Esophagus squamous epithelium (tissue), 5 donors: ENCODE data around the gene FAT4. TPM values are rescaled to one million over a fixed set of nuclear protein-coding genes. Genes with fewer than 3 reads are reported as not detected.

Experiments used
- DNase-seq: peaks from one replicate; lab custom pipeline; 2025; lab: John Stamatoyannopoulos, UW
- H3K27ac ChIP-seq, 4 donors: fragments of 200-600 bp; sonication (generic); one replicate each; pipeline ENCODE4 v1.5.1; 2016 to 2019; ENCODE audit warnings: mild to moderate bottlenecking in 1 of 4
- H3K27me3 ChIP-seq, 4 donors: fragments of 200-600 bp; sonication (generic); 1 replicate in 3 of 4; 2 replicates in 1 of 4; pipeline versions ENCODE4 v1.5.1 to v1.6.0; 2017 to 2021; ENCODE audit warnings: antibody characterized with exemption in 1 of 4
- H3K36me3 ChIP-seq, 3 donors: fragments of 200-600 bp; sonication (generic); one replicate each; pipeline ENCODE4 v1.5.1; 2016 to 2019
- H3K4me1 ChIP-seq, 3 donors: fragments of 200-600 bp; sonication (generic); one replicate each; pipeline ENCODE4 v1.5.1; 2017 to 2019
- H3K4me3 ChIP-seq, 4 donors: fragments of 200-600 bp; sonication (generic); 1 replicate in 3 of 4; 2 replicates in 1 of 4; pipeline ENCODE4 v1.5.1; 2016 to 2019; ENCODE audit warnings: mild to moderate bottlenecking in 2 of 4, moderate library complexity in 1 of 4
- H3K9me3 ChIP-seq, 3 donors: fragments of 200-600 bp; sonication (generic); one replicate each; pipeline ENCODE4 v1.5.1; 2016 to 2019
- POLR2A ChIP-seq, 4 donors: fragments of 450-650 bp; IDR thresholded peaks; one replicate each; pipeline ENCODE4 v1.6.1; 2017; ENCODE audit warnings: antibody characterized with exemption in 4 of 4, mild to moderate bottlenecking in 4 of 4, moderate library complexity in 3 of 4
- whole genome bisulfite sequencing, 2 donors: methylation state at CpG; one replicate each; pipeline ENCODE4 v1.1.5; 2018; 5-methylcytosine and 5-hydroxymethylcytosine counted together
- intact Hi-C: fragments of 100-400 bp; cut with DNase I; formaldehyde crosslinking; loops from one replicate; pipeline ENCODE4 v1.15.0; 2022
- total RNA-seq, 4 donors: library from RNA; depleted of rRNA; stranded (reverse); fragments of >200 nt; gene quantifications; one replicate each; pipeline ENCODE4 v1.1.0, GENCODE V29; 2016
- TF ChIP-seq, protein P1 (sequence below), 6 experiments: fragments of 450-650 bp in 4 of 6; fragments of 200-600 bp in 2 of 6; sonication (generic) in 2 of 6; IDR thresholded peaks; one replicate each; pipeline ENCODE4 v1.5.1; 2016 to 2019; ENCODE audit warnings: antibody characterized with exemption in 6 of 6, mild to moderate bottlenecking in 4 of 6, moderate library complexity in 4 of 6
- donor health status: DM: yes; HTN: yes; CAD: no.

FAT4 gene
- total RNA-seq, 4 donors from 2014 or later = 0.61 to 18.5 (median 2.8) TPM

DNA sequence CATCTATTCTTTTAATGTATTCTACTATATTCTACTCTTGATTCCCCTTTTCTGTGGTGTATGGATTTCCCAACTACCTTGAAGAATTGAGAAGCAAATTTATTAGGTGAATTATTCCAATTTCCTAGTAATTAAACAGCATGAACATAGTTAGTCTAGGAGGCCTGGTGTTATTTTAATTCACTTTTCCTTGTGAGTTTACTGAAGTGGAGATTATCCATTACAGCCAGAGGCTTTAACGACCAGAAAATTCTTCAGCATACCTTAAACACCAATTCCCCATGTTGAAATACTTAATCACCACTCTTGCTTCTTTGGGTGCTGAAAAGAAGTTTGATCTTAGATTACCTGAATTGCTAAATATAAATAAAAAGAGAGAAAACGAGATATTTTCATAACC, 29.4 kb downstream of the FAT4 start:
- no peak overlapping the region for H3K4me3 ChIP-seq
- no peak for DNase-seq
- TF ChIP-seq POLR2A (IDR thresholded peaks at IDR 0.05) = no peak
- TF ChIP-seq, protein P1, sequence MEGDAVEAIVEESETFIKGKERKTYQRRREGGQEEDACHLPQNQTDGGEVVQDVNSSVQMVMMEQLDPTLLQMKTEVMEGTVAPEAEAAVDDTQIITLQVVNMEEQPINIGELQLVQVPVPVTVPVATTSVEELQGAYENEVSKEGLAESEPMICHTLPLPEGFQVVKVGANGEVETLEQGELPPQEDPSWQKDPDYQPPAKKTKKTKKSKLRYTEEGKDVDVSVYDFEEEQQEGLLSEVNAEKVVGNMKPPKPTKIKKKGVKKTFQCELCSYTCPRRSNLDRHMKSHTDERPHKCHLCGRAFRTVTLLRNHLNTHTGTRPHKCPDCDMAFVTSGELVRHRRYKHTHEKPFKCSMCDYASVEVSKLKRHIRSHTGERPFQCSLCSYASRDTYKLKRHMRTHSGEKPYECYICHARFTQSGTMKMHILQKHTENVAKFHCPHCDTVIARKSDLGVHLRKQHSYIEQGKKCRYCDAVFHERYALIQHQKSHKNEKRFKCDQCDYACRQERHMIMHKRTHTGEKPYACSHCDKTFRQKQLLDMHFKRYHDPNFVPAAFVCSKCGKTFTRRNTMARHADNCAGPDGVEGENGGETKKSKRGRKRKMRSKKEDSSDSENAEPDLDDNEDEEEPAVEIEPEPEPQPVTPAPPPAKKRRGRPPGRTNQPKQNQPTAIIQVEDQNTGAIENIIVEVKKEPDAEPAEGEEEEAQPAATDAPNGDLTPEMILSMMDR (IDR thresholded peaks at IDR 0.05) = no peak
- no peaks in the 10 kb centered on the region for H3K4me1 ChIP-seq
- no peaks in the 10 kb centered on the region for H3K9me3 ChIP-seq
- intact Hi-C loops = no loop called here
- WGBS, 2 donors = 58 to 59% methylated on average over 2 of the region's 2 CpGs
- no peaks in the 10 kb centered on the region for H3K27me3 ChIP-seq
- H3K36me3 ChIP-seq = no peaks in the 10 kb centered on the region
- no peak overlapping the region for H3K27ac ChIP-seq

DNA sequence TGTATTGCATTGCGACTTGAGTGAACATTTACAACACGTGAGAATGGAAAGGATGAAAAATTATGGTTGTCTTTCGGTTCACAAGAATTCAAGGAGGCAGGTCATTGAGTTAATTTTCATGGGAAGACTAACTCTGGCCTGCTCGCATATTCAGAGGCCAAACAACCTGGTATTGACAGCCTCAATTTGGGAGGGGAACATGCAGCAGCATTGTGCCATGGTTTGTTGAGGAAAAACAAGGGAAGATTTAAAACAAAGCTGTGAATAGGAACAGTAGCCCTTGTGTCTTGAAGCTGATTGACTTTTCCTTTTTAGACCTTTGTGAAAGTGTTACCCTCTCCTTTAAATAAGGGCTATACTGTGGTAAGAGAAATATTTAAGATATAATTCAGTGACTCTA, 31.9 kb downstream of the FAT4 start:
- H3K36me3 ChIP-seq = no peaks in the 10 kb centered on the region
- WGBS, 2 donors = 70 to 86% methylated on average over 4 of the region's 4 CpGs
- H3K4me1 ChIP-seq = no peaks in the 10 kb centered on the region
- H3K9me3 ChIP-seq = no peaks in the 10 kb centered on the region
- no peak overlapping the region for H3K27ac ChIP-seq
- TF ChIP-seq, protein P1 (IDR thresholded peaks at IDR 0.05) = no peak
- no peak for TF ChIP-seq POLR2A (IDR thresholded peaks at IDR 0.05)
- no peak overlapping the region for H3K4me3 ChIP-seq
- DNase-seq = no peak
- H3K27me3 ChIP-seq = no peaks in the 10 kb centered on the region
- intact Hi-C loops = no loop called here

DNA sequence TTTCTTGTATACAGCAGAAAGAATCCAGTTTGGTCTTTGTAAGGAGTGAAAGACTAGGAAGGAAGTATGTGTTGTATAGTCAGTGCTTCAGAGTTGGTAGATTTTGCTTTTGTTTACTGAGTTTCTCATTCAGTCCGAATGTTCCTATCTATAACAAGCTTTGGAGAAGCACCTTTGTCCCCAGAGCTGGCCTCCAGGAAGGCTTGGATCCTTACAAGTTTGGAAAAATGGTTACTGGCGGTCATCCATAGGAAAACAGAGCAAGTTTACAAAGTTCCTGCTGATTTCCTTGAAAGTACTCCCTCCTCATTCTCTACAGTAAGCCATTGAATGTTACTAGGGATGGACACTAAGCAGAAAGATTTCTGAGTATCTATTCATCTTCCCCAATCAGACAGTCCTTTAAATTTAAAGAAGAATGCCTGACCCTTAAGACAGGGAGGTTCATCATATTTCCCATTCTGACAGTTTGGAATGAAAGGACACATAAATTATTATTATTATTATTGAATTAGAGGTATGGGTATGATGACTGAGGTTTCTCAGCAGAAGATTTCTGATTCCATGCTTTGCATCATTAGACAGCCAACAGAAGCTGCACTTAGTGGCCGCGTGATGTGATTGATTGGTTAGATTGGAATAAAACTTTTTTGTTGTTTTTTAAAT, 35.8 kb downstream of the FAT4 start:
- H3K9me3 ChIP-seq = no peaks in the 10 kb centered on the region
- TF ChIP-seq, protein P1 (IDR thresholded peaks at IDR 0.05) = no peak
- TF ChIP-seq POLR2A (IDR thresholded peaks at IDR 0.05) = no peak
- H3K27ac ChIP-seq = no peak overlapping the region
- H3K4me3 ChIP-seq = no peak overlapping the region
- no peaks in the 10 kb centered on the region for H3K27me3 ChIP-seq
- DNase-seq = no peak
- H3K4me1 ChIP-seq = no peaks in the 10 kb centered on the region
- 81 to 87% methylated on average over 4 of the region's 4 CpGs for WGBS, 2 donors
- no peaks in the 10 kb centered on the region for H3K36me3 ChIP-seq
- intact Hi-C loops = no loop called here

DNA sequence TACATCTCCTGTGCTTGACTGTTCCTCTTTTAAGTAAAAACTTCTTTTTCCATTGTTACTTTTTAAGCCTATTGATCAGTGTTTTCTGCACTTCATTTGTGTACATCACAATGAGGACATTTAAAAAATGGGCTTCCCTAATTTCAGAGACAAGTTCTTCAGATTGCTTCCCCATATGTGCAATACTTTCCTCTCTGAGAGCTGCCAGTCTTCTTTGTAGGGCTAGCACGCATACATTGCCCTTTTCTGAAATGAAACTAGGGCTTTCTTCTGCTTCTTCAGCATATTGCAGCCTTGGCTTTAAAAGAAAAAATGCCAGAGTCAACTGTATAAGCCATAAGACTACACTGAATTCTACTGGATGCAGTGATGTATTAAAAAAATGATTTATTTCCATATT, 37.8 kb downstream of the FAT4 start:
- H3K27me3 ChIP-seq = no peaks in the 10 kb centered on the region
- H3K36me3 ChIP-seq = no peaks in the 10 kb centered on the region
- intact Hi-C loops = no loop called here
- DNase-seq = no peak
- no peak overlapping the region for H3K4me3 ChIP-seq
- H3K4me1 ChIP-seq = no peaks in the 10 kb centered on the region
- no peak overlapping the region for H3K27ac ChIP-seq
- H3K9me3 ChIP-seq = no peaks in the 10 kb centered on the region
- TF ChIP-seq, protein P1 (IDR thresholded peaks at IDR 0.05) = no peak
- no peak for TF ChIP-seq POLR2A (IDR thresholded peaks at IDR 0.05)
- WGBS, 2 donors = 76 to 82% methylated on average over 1 of the region's 1 CpG

DNA sequence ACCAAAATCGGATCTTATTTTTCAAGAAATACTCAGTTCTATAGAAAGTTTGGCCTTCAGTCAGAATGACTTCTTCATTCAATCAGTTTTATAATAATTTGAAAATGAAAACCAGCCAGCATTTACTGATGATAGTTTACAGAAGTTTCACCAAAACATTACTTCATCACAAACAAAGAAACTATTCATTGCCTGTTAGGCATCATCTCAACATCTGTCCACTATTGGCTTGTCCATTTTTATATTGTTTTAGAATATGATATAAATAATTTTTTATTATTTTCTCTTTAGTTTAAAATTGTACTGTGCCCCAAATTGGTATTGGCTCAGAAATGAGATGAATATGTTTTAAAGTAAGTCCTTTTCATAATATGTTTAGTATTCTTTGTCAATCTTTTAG, 38.4 kb downstream of the FAT4 start:
- Histone ChIP-seq H3K4me3 (no peak overlapping the region), H3K27ac (no peak overlapping the region), H3K4me1 (no peaks in the 10 kb centered on the region), H3K27me3 (no peaks in the 10 kb centered on the region), H3K36me3 (no peaks in the 10 kb centered on the region), H3K9me3 (no peaks in the 10 kb centered on the region)
- intact Hi-C loops = no loop called here
- TF ChIP-seq POLR2A (IDR thresholded peaks at IDR 0.05) = no peak
- TF ChIP-seq, protein P1 (IDR thresholded peaks at IDR 0.05) = no peak
- 71 to 96% methylated on average over 1 of the region's 1 CpG for WGBS, 2 donors
- no peak for DNase-seq
